K562 (cell line): ENCODE data around the gene GALR1.

Experiments used
- BRF1 ChIP-seq: IDR thresholded peaks from 3 replicates; pipeline ENCODE4 v1.6.1; 2011; ENCODE audit warnings: borderline replicate concordance, mild to moderate bottlenecking; ENCODE audit not compliant: insufficient read length; ENCODE audit errors: extremely low read depth
- NFIC ChIP-seq: fragments of 450-650 bp; IDR thresholded peaks from 2 replicates; pipeline ENCODE4 v1.6.1; 2017; ENCODE audit warnings: mild to moderate bottlenecking, inconsistent platforms
- PHF21A ChIP-seq: fragments of 450-650 bp; IDR thresholded peaks from 2 replicates; pipeline ENCODE4 v1.6.1; 2017; ENCODE audit warnings: low read depth, borderline replicate concordance
- POLR2AphosphoS5 ChIP-seq: IDR thresholded peaks from 2 replicates; pipeline ENCODE4 v1.6.1; 2011; ENCODE audit warnings: mild to moderate bottlenecking, low read depth, low read length, moderate library complexity; ENCODE audit not compliant: control insufficient read depth, insufficient read depth
- RFX7 ChIP-seq: fragments of 250-450 bp; sonication (Bioruptor Pico); IDR thresholded peaks from 2 replicates; pipeline ENCODE4 v1.5.1; 2021; ENCODE audit warnings: mild to moderate bottlenecking
- ZBTB7A ChIP-seq: IDR thresholded peaks from 2 replicates; pipeline ENCODE4 v1.6.1; 2011; ENCODE audit warnings: low read depth, mild to moderate bottlenecking, low read length, moderate library complexity, borderline replicate concordance; ENCODE audit not compliant: control insufficient read depth
- TF ChIP-seq, protein P1 (sequence below), 2 experiments: fragments of 450-650 bp; formaldehyde crosslinking in 1 of 2; IDR thresholded peaks; 2 replicates each; pipeline versions ENCODE4 v1.4.0 to v1.6.1; 2014 to 2020; ENCODE audit warnings: mild to moderate bottlenecking in 2 of 2, borderline replicate concordance in 1 of 2, low read depth in 1 of 2

DNA sequence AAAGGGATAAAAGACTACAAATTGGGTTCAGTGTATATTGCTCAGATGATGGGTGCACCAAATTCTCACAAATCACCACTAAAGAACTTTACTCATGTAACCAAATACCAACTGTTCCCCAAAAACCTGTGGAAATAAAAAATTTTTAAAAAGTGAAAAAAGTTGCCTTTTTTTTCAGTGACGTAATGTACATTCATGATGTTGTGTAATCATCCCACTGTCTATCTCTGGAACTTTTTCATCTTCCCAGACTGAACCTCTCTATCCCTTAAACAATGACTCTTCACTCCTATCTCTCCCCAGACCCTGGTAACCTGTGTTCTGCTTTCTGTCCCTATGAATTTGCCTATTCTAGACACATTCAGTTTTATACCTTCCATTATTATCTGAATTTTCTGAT is 19.0 kb upstream of the GALR1 start:
- no peak for TF ChIP-seq BRF1
- TF ChIP-seq, protein P1, sequence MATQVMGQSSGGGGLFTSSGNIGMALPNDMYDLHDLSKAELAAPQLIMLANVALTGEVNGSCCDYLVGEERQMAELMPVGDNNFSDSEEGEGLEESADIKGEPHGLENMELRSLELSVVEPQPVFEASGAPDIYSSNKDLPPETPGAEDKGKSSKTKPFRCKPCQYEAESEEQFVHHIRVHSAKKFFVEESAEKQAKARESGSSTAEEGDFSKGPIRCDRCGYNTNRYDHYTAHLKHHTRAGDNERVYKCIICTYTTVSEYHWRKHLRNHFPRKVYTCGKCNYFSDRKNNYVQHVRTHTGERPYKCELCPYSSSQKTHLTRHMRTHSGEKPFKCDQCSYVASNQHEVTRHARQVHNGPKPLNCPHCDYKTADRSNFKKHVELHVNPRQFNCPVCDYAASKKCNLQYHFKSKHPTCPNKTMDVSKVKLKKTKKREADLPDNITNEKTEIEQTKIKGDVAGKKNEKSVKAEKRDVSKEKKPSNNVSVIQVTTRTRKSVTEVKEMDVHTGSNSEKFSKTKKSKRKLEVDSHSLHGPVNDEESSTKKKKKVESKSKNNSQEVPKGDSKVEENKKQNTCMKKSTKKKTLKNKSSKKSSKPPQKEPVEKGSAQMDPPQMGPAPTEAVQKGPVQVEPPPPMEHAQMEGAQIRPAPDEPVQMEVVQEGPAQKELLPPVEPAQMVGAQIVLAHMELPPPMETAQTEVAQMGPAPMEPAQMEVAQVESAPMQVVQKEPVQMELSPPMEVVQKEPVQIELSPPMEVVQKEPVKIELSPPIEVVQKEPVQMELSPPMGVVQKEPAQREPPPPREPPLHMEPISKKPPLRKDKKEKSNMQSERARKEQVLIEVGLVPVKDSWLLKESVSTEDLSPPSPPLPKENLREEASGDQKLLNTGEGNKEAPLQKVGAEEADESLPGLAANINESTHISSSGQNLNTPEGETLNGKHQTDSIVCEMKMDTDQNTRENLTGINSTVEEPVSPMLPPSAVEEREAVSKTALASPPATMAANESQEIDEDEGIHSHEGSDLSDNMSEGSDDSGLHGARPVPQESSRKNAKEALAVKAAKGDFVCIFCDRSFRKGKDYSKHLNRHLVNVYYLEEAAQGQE (IDR thresholded peaks at IDR 0.05; ENCODE audit: borderline replicate concordance) = no peak
- TF ChIP-seq, protein P1 (CRISPR knock-in tag; IDR thresholded peaks at IDR 0.05; ENCODE audit: low read depth) = no peak
- no peak for TF ChIP-seq RFX7 (CRISPR knock-in tag)
- no peak for TF ChIP-seq POLR2AphosphoS5
- no peak for TF ChIP-seq ZBTB7A
- TF ChIP-seq PHF21A = no peak
- TF ChIP-seq NFIC = no peak
